ENCODE data around the gene PCDHB5.
A peak's percentile ranks its signal among the peaks of the same experiment; 100 is the strongest.
"Not testable (repeated sequence)": the region's sequence is repeated elsewhere in the genome, so short reads cannot be mapped to it uniquely, and the experiment has no call there.

PCDHB5 gene

GRCh38 chr5:141135030-141135717 lies at the start of gene PCDHB5:
Gene PCDHB5, plus strand, starts transcription at chr5:141135206. Its CDS starts 229 bp downstream, at chr5:141135435.
- DNase-seq = no peak

GRCh38 chr5:141094481-141095262 lies 40.3 kb upstream of the PCDHB5 start, which contains the start of gene PCDHB2:
Gene PCDHB2, plus strand, starts transcription at chr5:141094615. Its CDS starts 176 bp downstream, at chr5:141094791.
- peak; percentile 35 for DNase-seq

- no peak for DNase-seq
Observed at GRCh38 chr5:141095263-141095641, 39.8 kb upstream of the PCDHB5 start.

- not testable (repeated sequence) for DNase-seq
Observed at GRCh38 chr5:141096181-141096580, 38.8 kb upstream of the PCDHB5 start.

DNA sequence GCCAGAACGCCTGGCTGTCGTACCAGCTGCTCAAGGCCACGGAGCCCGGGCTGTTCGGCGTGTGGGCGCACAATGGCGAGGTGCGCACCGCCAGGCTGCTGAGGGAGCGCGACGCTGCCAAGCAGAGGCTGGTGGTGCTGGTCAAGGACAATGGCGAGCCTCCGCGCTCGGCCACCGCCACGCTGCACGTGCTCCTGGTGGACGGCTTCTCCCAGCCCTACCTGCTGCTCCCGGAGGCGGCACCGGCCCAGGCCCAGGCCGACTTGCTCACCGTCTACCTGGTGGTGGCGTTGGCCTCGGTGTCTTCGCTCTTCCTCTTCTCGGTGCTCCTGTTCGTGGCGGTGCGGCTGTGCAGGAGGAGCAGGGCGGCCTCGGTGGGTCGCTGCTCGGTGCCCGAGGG lies 38.4 kb upstream of the PCDHB5 start:
- not testable (repeated sequence) for DNase-seq

DNA sequence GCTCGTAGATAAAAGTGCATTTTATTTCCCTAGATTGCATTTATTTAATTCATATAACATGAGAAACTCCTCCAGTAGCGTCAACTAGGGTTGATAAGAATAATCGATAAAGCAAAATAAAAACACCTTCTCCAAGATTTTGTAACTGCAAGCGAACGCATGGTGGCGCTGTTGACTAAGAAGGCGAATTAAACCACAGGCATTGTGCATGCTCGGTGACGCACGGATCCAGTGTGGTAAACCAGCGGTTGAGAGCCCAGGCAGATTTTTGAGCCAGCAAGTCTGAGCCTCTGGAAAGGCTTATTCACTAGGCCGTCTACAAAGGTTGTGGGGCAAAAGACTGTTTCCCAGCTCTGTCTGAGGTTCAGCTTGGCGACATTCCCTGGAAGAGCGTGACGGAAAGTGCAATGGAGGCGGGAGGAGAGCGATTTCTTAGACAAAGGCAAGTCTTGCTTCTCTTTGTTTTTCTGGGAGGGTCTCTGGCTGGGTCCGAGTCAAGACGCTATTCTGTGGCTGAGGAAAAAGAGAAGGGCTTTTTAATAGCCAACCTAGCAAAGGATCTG lies 34.7 kb upstream of the PCDHB5 start, which contains the start of gene PCDHB3:
Gene PCDHB3 (plus strand): TSS at position 231 of the 563 bp plus-strand sequence. CDS start 177 bp downstream, at position 408.
- DNase-seq = no peak

- no peak for DNase-seq
Observed at GRCh38 chr5:141101059-141101458, 33.9 kb upstream of the PCDHB5 start.

GRCh38 chr5:141102070-141102469 lies 32.9 kb upstream of the PCDHB5 start:
- DNase-seq = not testable (repeated sequence)

- not testable (repeated sequence) for DNase-seq
Observed at GRCh38 chr5:141102471-141102870, 32.5 kb upstream of the PCDHB5 start.

DNA sequence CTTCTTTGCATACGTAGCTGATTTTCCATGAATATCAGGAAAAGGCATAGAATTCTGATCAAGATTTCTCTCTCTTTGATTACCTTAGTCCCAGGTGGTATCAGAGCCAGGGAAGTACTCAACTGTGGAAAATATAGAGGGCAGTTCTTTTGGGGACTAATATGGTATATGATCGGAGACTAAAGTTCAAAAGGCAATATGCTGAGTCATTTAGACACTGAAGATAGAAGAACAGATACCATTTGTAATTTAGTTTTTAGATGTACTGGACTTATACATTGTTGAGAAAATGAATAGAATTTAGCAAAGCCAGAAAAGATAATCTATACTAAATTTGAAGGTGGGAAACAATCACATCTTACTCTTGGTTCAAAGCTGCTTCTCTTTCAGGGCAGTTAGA lies 29.7 kb upstream of the PCDHB5 start:
- no peak for DNase-seq

GRCh38 chr5:141119250-141119649 lies 15.8 kb upstream of the PCDHB5 start:
- no peak for DNase-seq

DNA sequence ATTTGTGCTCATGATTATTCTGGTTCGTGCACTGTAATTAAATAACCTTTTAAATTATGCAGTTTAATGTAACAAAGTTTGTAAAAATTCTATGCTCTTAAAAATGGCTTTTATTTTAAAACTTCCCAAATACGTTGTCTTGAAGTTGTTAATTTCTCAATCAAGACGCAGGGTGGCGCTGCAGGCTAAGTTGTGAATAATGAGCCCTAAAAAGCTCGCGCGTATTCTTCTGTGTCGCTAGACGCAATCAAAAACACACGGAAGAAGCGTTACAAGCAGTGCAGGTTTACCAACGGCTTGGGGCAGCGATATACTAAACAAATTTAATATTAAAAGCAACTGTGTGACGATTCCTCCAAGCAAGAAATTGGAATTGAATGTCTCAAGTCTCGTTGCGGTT lies 13.4 kb upstream of the PCDHB5 start, which contains the start of gene PCDHB4:
Gene PCDHB4 (plus strand): TSS at position 256 of the 400 bp plus-strand sequence. CDS start 181 bp downstream, outside the sequence.
- DNase-seq = no peak

- no peak for DNase-seq
Observed at GRCh38 chr5:141121985-141122384, 13.0 kb upstream of the PCDHB5 start.

- DNase-seq = not testable (repeated sequence)
Observed at GRCh38 chr5:141123396-141124135, 11.4 kb upstream of the PCDHB5 start.

DNA sequence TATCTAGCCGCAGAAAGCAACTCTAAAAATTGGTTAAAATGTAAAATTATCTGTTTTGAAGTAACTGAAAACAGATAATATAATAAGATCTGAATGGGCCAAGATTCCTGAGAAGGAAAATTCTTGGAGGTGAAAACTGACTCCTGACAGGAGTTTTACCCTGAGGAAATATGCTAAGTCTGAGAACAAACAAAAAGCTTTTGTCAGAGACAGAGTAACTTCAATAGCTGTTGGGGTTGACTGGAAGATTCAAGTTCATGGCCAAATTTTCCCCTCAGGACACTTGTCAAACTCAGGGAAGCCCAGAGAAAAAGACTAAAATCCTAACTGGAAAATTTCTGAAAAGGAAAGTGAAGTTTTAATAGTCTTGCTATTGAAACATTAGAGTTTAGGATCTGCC lies 7.7 kb upstream of the PCDHB5 start:
- DNase-seq = no peak

DNA sequence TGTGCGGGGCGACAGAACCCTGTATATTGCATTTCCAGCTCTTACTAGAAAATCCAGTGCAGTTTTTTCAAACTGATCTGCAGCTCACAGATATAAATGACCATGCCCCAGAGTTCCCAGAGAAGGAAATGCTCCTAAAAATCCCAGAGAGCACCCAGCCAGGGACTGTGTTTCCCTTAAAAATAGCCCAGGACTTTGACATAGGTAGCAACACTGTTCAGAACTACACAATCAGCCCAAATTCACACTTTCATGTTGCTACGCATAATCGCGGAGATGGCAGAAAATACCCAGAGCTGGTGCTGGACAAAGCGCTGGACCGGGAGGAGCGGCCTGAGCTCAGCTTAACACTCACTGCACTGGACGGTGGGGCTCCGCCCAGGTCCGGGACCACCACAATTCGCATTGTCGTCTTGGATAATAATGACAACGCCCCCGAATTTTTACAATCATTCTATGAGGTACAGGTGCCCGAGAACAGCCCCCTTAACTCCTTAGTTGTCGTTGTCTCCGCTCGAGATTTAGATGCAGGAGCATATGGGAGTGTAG lies 786 bp downstream of the PCDHB5 start:
- DNase-seq = no peak

DNA sequence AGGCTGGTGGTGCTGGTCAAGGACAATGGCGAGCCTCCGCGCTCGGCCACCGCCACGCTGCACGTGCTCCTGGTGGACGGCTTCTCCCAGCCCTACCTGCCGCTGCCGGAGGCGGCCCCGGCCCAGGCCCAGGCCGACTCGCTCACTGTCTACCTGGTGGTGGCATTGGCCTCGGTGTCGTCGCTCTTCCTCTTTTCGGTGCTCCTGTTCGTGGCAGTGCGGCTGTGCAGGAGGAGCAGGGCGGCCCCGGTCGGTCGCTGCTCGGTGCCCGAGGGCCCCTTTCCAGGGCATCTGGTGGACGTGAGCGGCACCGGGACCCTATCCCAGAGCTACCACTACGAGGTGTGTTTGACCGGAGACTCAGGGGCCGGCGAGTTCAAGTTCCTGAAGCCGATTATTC lies 2.3 kb downstream of the PCDHB5 start:
- DNase-seq = not testable (repeated sequence)

DNA sequence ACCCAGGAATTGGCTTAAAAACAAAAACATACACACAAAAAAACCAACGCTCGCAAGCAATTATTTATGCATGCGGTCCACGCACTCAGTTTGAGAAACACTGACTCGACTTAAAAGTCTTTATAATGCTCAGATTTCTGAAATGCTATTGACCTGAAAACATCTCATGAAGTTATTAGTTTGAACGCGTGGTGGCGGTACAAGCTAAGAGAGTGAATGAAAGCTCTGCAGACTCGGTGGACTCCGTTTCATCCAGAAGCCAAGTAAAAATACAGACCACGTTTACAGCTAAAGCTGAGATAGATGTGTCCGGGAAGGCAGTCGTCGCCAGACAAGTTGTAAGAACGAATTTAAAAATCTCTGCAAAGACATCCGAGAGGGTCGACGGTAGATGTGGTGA lies 14.8 kb downstream of the PCDHB5 start, which contains the start of gene PCDHB6:
Gene PCDHB6 (plus strand): TSS at position 246 of the 400 bp plus-strand sequence. CDS start 201 bp downstream, outside the sequence.
- peak; percentile 4 for DNase-seq

DNA sequence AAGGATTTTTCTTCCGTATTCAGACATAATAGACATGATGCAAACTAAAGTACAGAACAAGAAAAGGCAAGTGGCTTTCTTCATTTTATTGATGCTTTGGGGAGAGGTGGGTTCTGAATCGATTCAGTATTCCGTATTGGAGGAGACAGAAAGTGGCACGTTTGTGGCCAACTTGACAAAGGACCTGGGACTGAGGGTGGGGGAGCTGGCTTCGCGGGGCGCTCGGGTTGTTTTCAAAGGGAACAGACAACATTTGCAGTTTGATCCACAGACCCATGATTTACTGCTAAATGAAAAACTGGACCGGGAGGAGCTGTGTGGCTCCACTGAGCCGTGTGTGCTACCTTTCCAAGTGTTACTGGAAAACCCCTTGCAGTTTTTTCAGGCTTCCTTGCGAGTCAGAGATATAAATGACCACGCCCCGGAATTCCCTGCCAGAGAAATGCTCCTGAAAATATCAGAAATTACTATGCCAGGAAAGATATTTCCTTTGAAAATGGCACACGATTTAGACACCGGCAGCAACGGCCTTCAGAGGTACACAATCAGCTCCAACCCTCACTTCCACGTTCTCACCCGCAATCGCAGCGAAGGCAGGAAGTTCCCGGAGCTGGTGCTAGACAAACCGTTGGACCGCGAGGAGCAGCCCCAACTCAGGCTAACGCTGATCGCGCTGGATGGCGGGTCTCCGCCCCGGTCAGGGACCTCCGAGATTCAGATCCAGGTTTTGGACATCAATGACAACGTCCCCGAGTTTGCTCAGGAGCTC lies 15.4 kb downstream of the PCDHB5 start:
- DNase-seq = no peak

GRCh38 chr5:141150993-141151325 lies 16.0 kb downstream of the PCDHB5 start:
- no peak for DNase-seq

GRCh38 chr5:141151632-141152031 lies 16.6 kb downstream of the PCDHB5 start:
- DNase-seq = not testable (repeated sequence)

- not testable (repeated sequence) for DNase-seq
Observed at GRCh38 chr5:141152096-141152495, 17.1 kb downstream of the PCDHB5 start.
